SH-SY5Y (cell line): ENCODE data around the gene SPI1.

ENCODE experiments used
- GATA2 ChIP-seq: IDR thresholded peaks from 2 replicates; pipeline ENCODE4 v1.6.1; 2011; ENCODE audit warnings: mild to moderate bottlenecking, low read depth, low read length
- GATA3 ChIP-seq: IDR thresholded peaks from 2 replicates; pipeline ENCODE4 v1.6.1; 2011; ENCODE audit warnings: low read depth, mild to moderate bottlenecking, low read length, moderate library complexity

The SPI1 gene

DNA sequence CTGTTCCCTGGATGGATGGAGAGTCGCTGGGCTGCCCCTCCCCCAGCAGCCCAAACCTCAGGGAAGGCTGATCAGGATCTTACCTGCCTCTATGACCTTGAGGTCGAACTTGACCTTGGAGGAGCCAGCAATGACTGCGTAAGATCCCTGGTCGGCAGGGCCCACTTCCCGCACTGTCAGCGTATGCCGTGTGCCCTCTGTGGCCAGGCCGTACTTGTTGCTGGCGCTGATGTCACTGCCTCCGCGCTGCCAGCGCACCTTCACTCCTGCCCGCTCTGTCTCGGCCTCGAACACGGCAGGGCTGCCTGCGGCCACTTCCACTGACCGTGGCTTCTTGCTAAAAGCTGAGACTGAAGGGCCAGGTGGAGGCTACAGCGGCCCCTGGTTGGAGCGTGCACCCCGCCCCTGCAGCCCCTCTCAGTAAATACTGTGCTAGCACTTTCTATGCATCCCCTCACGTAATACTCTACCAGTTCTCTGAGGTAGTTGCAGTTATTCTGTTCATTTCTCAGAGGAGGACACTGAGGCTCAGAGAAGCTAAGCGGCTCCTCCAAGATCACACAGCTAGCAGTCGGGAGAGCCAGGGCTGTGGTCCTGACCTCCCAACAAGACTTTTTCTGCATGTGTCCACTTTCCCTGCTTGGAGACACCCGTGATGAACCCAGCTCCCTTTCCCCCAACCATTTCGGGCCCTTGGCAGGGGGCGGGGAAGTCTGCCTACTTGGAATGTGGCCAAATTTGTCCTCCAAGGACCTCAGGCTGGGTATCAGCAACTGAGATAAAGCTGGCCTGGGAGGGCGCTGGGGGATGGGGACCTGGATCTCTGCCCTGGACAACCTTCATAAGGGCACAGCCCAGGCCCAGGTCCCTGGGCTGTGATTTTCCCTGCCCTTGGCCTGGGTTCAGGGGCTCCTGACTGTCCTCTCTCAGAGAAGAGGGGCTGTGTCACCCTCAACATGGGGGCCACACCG lies 26.9 kb downstream of the SPI1 start:
- TF ChIP-seq GATA3, result no peak
- peak; percentile 36; the same call in 1 of the 2 replicates for TF ChIP-seq GATA2

DNA sequence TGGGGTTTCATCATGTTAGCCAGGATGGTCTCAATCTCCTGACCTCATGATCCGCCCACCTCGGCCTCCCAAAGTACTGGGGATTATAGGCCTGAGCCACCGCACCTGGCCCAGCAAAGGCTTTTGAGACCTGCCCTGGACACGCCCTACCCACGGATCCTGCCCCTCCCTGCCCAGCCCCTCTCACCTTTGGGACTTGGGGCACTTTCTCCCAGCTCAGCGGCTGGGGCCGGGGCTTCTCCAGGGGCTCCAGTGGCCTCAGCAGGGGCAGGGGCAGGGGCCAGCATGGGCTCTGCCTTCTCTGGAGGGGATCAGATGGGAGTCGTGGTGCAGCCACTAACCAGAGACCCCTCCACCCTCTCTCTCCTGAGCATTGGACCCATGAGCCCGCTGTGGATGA lies 28.0 kb downstream of the SPI1 start:
- TF ChIP-seq GATA2 (no peak), GATA3 (no peak)

DNA sequence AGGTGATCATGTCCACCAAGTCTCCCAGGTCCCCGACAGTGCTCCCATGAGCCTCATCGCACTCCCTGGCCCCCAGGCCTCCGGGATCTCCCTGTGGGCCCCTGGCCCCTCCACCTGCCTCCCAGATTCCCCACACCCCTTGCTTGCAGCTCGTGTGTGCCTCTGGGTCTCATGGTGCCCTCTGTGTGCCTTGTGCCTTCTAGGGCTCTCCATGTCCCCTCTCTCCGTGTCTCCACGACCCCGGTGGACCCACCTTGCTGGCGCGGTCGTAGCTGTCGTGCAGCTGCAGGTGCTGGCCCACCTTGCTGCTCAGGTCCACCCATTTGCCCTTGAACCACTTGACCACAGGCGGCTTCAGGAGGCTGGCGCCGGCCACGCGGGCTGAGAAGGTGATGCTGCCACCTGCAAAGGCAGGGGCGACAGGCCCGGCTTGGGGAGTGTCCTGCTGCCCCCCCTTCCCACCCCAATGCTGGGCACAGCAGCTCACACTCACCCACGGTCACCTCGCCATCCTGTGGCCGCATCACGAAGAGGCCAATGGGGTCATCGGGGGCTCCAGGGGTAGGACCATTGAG lies 28.7 kb downstream of the SPI1 start:
- no peak for TF ChIP-seq GATA2

DNA sequence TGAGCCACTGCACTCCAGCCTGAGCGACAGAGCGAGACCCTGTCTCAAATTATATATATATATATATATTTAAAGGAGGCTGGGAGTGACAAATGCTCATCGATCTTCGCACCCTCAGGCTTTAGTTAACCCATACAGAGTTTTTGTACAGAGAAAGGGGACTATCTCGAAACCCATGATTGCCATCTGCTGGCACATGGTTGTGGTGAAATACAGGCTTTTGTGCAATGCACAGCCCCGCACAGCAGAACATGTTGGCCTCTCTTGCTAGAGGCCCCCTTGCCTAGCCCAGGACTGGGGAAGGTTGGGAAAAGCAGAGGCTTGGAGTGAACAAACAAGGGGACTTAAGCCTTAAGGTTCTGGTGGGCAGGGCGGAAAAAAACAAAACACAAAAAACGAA lies 29.5 kb downstream of the SPI1 start:
- TF ChIP-seq GATA2, result no peak

DNA sequence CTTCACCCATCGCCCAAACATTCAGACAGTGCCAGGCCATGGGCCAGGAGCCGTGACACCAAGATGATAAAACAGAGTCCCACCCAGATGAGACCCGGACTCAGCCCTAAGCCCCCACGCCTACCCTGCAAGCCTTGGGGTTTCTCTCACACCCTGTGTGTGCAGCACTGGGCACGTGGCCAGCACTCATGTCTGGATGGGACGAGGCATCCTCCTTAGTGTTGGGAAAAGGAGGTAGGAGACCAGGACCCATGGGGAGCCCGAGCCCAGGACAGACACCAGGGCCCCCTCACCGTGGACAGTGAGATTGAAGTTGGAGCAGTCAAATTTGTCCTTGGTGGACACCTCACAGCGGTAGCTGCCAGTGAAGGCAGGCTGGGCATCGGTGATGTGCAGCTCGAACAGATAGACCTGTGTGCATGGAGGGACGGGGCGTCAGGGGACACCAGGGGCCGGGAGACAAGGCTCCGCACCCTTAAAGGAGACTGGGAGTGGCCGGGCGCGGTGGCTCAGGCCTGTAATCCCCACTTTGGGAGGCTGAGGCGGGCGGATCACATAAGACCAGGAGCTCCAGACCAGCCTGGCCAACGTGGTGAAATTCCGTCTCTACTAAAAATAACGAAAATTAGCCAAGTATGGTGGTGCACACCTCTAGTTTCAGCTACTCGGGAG lies 30.1 kb downstream of the SPI1 start:
- TF ChIP-seq GATA2 (no peak), GATA3 (no peak)

DNA sequence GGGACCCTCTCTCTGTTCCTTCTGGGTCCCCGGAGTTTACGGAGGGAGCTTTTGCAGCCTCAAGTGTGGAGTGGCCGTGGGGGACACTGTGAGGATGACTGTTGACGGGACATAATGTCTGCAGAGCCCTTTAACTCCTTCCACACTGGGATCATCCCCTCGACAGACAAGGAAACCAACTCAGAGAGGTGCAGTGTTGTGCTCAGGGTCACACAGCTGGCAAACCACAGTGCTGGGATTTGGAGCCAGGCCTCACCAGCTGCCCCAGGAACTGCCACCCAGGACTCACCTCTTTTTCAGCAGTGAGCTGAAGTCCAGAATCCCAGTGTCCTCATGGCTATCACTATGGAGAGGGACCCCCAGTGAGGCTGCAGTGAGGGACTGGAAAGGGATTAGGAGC lies 31.2 kb downstream of the SPI1 start:
- TF ChIP-seq GATA2 (no peak), GATA3 (no peak)

DNA sequence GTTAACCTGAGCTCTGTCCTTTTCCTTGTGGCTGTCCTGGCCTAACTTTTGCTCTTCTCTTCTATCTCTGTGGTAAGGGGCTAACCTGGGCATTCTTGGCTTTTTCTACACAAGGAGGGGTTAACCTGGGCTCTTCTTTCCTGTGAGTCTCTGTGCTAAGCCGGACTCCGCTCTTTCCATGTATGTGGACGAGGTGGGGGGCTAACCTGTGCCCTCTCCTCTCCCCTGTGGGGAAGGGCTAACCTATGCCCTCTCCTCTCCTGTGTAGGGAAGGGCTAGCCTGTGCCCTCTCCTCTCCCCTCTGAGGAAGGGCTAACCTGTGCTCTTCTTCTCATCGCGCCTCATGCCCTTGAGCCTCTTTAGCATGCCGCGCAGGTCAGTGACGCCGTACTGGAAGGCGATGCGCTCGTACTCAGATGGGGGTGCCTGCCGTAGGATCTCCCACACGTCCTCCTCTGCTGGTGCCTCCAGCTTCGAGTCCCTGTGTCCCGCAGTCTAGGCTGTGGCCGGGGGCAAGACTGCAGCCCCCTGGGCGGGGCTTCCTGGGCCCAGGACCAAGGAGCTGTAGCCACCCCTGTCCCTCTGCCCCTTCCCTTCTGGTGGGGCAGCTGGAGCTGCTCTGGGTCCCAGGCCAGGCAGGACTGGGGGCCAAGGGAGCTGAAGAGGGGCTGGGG lies 32.3 kb downstream of the SPI1 start:
- TF ChIP-seq GATA2, result no peak
- TF ChIP-seq GATA3, result no peak

DNA sequence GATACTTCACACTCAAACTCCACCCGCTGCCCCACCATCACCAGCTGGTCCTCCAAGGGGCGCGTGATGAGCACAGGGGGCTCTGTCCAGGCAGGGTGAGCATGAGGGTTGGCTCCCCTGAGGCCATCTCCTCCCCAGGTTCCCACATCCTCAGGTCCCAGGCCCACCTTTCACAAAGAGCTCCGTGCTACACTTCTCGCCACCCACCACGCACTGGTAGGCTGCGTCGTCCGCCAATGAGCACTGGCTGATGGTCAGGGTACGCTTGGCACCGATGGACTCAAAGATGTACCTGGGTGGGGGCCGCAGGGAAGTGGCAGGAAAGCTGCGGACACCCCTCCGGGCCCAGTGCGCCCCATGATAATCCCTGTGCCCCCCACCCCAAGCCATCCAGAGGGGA lies 35.5 kb downstream of the SPI1 start:
- TF ChIP-seq GATA2 (no peak), GATA3 (no peak)

DNA sequence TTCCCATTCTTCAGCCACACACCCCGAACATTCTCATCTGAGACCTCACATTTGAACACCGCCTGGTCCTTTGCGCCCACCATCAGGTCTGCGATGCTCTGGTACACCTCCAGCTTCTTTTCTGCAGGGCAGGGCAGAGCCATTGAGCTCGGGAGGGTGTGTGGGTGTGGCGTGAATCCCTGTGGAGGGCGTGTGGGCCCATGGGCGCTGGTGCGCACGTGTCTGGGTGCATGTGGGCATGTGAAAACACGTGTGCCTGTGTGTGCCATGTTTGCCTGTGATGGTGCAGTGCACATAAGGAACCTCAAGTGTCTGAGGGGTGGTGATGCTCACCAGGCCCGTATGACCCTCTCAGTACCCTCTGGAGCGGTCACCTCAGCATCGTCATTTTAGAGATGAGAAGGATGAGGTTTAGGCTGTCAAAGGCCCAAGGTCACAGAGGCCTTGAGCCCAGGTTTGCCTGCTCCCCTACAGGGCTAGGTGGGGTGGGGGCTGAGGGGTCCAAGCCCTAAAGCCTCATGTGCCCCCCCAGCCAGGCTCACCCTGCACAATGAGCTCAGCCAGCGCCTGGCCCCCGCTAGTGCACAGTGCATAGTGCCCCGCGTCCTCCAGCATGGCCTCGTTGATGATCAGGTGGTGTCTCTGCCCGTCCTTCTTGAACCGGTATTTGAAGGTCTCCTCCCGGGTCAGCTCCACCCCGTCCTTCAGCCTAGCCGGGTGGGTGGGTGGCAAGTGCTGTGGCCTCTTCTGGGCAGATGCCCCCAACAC lies 36.1 kb downstream of the SPI1 start:
- no peak for TF ChIP-seq GATA3
- no peak for TF ChIP-seq GATA2

DNA sequence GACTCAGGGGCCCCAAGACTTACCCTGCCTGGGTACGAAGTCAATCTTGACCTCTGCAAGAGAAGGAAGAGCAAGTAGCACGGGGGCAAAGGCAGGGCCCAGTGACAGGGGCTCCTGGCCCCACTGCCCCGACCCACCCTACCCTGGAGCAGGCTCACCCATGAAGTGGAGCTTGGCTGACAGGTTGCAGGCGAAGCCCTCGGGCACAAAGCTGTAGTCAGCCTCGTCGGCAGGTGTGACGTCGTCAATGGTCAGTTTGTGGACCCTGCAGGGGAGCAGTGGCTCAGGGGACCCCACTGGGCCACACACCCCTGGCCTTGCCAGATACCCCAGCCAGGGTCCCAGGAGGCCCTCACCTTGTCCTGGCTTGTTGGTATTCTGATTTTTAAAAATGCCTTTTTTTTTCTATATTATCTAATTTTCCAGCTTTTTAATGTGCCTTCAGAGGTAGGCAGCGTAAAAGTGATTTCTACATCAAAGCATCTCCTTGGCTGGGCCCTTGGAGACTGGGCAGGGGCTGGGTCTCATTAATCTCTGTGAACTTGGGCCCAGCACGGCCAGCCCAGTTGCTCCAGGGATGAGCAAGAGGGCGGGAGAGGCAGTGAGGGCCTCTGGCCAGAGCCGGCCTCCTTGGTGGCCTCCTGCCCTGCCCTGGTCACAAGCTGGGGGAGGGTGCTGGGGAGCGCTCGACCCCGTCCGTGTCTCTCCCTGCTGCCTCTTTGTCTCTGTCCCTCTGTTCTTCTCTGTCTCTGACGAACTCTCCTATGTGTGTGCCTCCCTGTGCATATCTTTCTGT lies 37.2 kb downstream of the SPI1 start:
- TF ChIP-seq GATA2 (no peak), GATA3 (no peak)

DNA sequence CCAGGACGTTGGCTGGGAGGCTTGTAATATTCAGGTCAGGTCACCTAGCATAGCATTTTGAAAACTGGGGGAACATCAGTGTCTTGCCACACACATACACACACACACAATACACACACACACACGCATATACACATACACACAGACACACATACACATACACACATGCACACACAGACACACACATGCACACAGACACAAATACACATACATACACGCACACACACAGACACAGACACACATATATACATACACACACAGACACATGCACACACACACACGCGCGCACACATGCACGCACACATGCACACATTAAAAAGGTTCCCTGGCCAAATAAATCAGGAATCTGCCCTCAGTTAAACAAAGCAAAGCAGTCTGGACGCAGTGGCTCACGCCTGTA lies 38.3 kb downstream of the SPI1 start:
- TF ChIP-seq GATA2, result no peak

DNA sequence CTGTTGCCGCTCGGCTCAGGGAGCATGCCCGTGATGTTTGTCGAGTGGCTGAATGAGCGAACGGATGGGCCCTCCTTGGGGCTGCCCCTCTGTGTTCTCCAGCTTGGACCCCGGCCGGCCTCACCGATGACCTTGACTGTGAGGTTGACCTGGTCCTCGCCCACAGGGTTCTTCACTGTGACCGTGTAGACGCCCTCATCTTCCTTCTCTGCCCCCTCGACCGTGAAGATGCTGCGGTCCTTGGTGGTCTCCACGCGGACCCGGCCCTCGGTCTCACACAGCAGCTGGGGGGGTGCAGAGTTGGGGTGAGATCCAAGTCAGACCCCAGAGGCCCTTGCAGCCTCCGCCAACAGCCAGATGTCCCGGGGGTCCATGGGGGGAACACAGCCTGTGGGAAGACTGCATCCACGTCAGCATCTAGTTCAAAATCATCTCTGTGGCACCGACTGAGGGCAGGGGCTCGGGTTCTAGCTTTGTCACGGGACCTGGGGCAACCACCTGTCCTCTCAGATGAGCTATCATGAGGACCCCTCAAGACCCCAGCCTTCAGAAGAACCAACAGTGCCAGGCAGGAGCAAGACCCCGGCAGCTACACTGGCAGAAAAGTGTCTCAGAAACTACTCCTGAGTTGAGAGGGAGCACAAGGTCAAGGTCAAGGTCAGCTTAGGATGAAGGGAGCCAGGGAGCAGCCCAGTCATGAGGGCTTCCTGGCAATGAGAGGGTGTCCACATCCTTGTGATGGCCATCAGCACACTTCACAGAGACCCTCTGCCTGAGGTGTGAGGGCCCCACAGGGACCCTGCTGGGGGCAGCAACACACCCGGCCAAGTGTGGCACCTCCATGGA lies 39.7 kb downstream of the SPI1 start:
- no peak for TF ChIP-seq GATA2
- no peak for TF ChIP-seq GATA3
